Measurements from ENCODE around the gene NDST1. TPM values are rescaled to one million over a fixed set of nuclear protein-coding genes. Genes with fewer than 3 reads are reported as not detected.

The NDST1 gene
- total and polyA plus RNA-seq, 12 donors = 14.8 to 86.1 (median 58.5) TPM

- Histone ChIP-seq H3K9me3 (no peaks in the 10 kb centered on the region), H3K4me3 (no peak overlapping the region), H3K4me1 (no peaks in the 10 kb centered on the region), H3K27ac (no peak overlapping the region), H3K27me3 (no peaks in the 10 kb centered on the region), H3K36me3 (no peaks in the 10 kb centered on the region)
- intact Hi-C loops (cut with DNase I) = no loop called here
- ATAC-seq (peak in 1 of 8 donors; percentile 10), DNase-seq (no peak)
- TF ChIP-seq CTCF (IDR thresholded peaks at IDR 0.05) = no peak
- 94 to 96% methylated on average over 11 of the region's 11 CpGs for WGBS, 2 donors
These were observed 68.0 kb downstream of the NDST1 start for GRCh38 chr5:150575745-150576448.

GRCh38 chr5:150576449-150576949 is 68.6 kb downstream of the NDST1 start:
- no peaks in the 10 kb centered on the region for H3K27me3 ChIP-seq
- no peak for ATAC-seq
- no peak overlapping the region for H3K4me3 ChIP-seq
- TF ChIP-seq CTCF (IDR thresholded peaks at IDR 0.05) = no peak
- no peaks in the 10 kb centered on the region for H3K36me3 ChIP-seq
- intact Hi-C loops (cut with DNase I) = no loop called here
- H3K4me1 ChIP-seq = no peaks in the 10 kb centered on the region
- no peak for DNase-seq
- 96 to 98% methylated on average over 7 of the region's 7 CpGs for WGBS, 2 donors
- no peak overlapping the region for H3K27ac ChIP-seq
- no peaks in the 10 kb centered on the region for H3K9me3 ChIP-seq

- WGBS, 2 donors = 92 to 94% methylated on average over 10 of the region's 10 CpGs
- intact Hi-C loops (cut with DNase I) = no loop called here
- H3K27ac ChIP-seq = no peak overlapping the region
- H3K4me3 ChIP-seq = no peak overlapping the region
- no peaks in the 10 kb centered on the region for H3K36me3 ChIP-seq
- no peak for ATAC-seq
- H3K9me3 ChIP-seq = no peaks in the 10 kb centered on the region
- no peaks in the 10 kb centered on the region for H3K27me3 ChIP-seq
- H3K4me1 ChIP-seq = peaks cover 0 to 9% (median 5%) of the 10 kb centered on the region in 9 donors
- no peak for TF ChIP-seq CTCF (IDR thresholded peaks at IDR 0.05)
- no peak for DNase-seq
These were observed 69.6 kb downstream of the NDST1 start for GRCh38 chr5:150577378-150578139.

- Histone ChIP-seq H3K9me3 (no peaks in the 10 kb centered on the region), H3K36me3 (no peaks in the 10 kb centered on the region), H3K4me1 (peaks cover 0 to 11% (median 6%) of the 10 kb centered on the region in 9 donors), H3K27ac (no peak overlapping the region), H3K4me3 (no peak overlapping the region), H3K27me3 (no peaks in the 10 kb centered on the region)
- ATAC-seq (no peak), DNase-seq (no peak)
- WGBS, 2 donors = 77 to 84% methylated on average over 15 to 16 of the region's 16 CpGs
- TF ChIP-seq CTCF (IDR thresholded peaks at IDR 0.05) = no peak
- intact Hi-C loops (cut with DNase I) = no loop called here
These were observed 71.0 kb downstream of the NDST1 start for GRCh38 chr5:150578781-150579461.

Data from heart right ventricle (tissue), 16 donors.